Stimulated activated CD4-positive, alpha-beta T cell treated with anti-CD3 and anti-CD28 coated beads, TNF-alpha, amount 100 ng/mL, for 24 hours (primary cell): ENCODE measurements around the gene SOCS3.

Experiments
- DNase-seq, 3 experiments: peaks; one replicate each; pipeline ENCODE4 v3.0.0-alpha.2; 2020; ENCODE audit warnings: low read depth in 3 of 3

SOCS3 gene

GRCh38 chr17:78367193-78367592 lies 7.3 kb upstream of the SOCS3 start:
- no peak for DNase-seq

DNA sequence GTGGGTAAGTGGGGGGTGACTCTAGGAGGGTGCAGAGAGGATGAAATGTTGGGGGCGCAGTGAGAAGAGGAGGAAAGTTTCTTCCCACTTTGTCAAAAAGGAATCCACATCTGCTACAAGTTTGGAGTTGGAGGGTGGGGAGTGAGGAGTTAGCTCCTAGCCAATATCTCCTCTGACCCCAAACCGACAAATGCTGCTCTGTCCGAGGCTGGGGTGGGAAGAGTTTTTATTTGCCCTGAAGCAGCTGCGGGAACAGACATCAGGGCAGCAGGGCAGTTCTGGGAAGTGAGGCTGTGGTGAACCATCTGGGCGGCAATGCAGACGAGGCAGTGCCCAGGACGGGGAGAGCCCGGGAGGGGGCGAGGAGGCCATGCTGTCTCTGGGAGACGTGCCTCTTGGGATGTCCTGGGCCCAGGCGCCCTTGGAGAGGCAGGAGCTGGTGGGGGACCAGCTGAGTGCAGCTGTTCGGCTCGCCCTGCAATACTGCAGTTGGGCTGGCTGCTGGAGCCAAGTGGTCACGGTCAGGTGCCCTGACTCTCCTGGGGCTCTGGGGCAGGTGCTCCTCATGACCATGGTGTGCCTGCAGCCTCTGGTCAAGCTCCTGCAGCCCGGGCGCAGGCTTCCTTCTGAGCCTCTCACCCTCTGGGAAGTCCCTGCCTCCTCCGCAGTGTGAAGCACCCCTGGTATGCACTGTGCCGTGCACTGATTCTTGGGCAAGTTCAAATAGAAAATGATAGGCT lies 6.4 kb upstream of the SOCS3 start:
- DNase-seq: no peak

GRCh38 chr17:78365561-78366108 lies 5.8 kb upstream of the SOCS3 start:
- DNase-seq: no peak

DNA sequence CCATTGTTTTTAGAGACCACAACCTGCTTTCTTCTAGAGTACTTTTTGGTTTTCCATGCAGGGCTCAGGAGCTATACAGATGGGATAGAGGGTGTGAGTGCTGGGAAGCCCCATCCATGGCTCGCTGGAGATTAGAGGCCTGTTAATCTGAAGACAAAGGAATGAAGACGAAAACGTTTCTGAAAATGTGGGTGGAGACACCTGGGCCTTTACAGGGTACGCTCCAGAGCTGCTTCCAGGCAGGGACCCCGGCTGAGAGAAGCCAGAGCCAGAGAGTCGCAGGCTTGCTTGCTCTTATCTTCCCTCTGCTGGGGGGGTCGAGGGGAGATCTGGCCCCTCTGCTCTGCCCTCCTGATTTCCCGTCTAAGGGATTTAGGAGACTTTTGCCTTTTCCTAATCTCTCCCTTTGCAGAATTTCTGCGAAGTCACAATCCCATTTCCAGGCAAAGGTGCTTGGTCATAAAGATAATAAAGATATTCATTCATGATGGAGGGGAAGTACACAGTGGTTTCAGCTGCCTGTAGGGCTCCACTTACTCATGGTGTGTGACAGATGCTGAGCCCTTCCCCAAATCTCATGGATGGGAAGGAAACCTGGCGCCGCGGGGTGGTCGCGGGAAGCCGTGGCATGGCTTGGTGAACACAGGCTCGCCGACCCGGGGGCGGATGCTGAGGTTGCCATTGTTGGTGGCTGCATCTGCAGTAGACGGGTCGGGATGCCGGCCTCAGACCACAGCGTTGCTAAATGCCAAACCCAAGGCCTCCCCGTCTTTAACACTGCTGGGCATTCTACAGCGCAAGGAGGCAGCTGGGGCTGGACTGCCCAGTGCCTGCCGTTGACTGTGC lies 4.8 kb upstream of the SOCS3 start:
- DNase-seq: no peak

DNA sequence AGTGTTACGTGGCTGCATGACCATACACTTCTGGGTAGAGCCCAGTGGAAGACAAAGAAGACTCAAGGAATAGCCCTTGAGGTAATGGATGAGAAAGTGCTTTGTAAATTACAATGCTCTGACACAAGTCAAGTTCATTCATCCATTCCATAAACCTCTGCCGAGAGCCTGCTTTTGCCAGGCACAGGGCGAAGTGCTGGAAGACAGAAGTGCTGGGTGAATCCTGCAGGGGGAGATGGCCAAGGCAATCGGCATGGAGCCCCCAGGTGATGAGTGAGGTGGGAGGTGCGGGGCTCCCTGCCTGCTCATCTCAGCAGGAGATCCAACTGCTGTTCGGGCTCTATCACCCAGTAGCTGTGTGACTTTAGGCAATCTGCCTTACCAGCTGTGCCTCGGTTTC lies 2.8 kb upstream of the SOCS3 start:
- no peak for DNase-seq

DNA sequence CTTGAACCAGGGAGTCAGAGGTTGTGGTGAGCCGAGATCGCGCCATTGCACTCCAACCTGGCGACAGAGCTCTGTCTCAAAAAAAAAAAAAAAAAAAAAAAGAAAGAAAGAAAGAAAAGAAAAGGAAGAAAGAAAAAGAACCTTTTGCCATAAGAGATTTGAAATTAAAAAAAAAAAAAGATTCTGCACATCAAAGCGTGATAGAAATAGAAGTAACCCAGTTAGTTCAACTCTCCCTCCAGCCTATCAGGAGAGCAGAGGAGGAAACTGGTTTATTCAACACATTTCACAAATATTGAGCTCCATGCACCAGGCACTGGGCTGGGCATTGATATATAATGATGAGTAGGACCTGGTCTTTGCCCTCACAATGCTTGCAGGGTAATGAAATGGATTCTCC lies 2.4 kb upstream of the SOCS3 start:
- DNase-seq: no peak

GRCh38 chr17:78361225-78361701 lies 1.4 kb upstream of the SOCS3 start:
- no peak for DNase-seq

GRCh38 chr17:78360371-78361224 lies 721 bp upstream of the SOCS3 start:
- DNase-seq: peak; percentile 84 to 94 (median 87)

DNA sequence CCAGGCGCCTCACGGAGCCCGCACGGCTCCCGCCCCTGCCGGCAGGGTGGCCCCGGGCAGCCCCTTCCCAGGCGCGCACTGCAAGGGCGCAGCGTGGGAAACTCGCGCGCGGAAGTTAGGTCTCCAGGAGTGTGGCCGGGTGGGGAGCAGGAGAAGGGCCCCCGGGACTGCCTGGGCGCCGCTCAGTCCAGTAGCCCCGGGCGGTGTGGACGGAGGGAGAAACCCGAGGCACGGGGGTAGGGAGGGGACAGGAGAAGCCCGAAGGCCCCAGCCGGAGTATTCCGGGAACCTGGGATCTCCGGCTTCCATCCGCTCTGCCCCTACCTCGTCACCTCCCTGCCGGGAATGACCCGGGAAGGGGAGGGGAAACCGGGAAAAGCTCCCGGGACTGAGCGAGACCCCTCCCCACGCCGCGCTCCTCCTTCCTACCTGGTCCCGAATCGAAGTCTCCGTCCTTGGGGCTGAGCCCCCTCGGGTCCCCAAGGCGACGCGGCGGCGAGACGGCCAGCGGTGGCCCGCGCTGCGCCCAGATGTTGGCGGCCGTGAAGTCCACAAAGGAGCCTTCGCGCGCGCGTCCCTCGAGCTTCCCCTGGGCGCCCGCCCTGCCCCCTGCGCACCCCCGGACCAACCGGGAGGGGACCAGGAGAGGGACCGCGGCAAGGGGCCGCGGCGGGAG lies 418 bp downstream of the SOCS3 start:
- DNase-seq: peak in 1 of 3 experiments; percentile 36

- DNase-seq: peak in 1 of 3 experiments; percentile 35
Observed at GRCh38 chr17:78358538-78359320, 1.1 kb downstream of the SOCS3 start.

GRCh38 chr17:78357672-78358537 lies 2.0 kb downstream of the SOCS3 start:
- no peak for DNase-seq

- DNase-seq: no peak
Observed at GRCh38 chr17:78357177-78357586, 2.7 kb downstream of the SOCS3 start.

- DNase-seq: peak; percentile 76 to 90 (median 89)
Observed at GRCh38 chr17:78356101-78356713, 3.7 kb downstream of the SOCS3 start.

DNA sequence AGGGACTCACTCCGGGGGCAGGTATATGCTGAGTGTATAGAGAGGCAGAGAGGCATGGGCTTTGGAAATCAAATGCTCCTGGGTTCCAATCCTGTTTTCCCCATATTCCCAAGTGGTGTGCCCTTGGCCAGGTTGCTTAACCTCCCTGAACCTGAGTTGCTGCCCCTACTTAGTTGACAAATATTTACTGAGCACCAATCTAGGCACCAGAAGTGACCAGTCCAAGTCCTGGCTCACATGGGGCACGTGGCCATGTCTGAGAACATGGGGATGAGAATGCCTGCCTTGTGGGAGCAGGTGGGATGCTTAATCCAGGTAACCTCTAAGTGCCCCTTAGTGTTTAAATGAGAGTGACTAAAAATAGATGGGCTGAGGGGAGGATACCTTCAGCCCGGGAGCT lies 4.2 kb downstream of the SOCS3 start:
- no peak for DNase-seq

DNA sequence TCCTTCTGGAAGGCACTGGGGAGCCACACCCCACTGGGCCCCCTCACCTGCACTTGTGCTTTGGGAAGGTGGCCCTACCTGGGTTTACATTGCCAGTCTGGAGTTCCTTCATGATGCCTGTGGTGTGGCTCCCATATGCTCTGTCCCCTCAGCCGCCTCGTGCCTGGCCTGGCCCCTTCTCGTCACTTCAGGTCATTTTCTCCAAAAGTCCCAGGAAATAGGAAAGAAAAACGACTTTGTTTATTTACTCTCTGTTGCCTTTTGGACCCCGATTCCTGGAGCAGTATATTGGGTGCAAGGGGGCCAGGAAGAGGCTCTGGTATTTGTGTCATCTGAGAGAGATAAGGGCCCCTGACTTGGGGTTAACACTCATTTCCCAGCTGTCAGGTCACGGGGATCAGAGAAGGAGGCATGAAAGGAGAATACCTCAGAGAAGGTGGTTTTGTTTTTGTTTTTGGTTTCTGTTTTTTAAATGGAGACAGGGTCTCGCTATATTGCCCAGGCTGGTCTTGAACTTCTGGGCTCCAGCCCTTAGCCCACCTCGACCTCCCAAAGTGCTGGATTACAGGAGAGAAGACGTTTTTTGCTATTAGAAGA lies 4.7 kb downstream of the SOCS3 start:
- no peak for DNase-seq

DNA sequence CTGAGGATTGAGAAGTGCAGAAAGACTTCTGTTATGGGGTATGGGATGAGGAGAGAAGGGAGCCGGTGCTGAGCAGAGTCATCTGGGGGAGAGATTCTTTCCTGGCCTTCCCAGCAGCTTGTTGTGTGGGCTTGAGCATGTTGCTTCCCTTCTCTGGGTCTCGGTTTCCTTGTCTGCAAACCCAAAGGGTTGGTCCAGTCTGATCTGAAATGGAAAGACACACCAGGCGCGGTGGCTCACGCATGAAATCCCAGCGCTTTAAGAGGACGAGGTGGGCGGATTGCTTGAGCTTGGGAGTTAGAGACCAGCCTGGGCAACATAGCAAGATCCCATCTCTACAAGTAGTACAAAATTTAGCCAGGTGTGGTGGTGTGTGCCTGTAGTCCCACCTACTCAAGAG lies 6.0 kb downstream of the SOCS3 start:
- DNase-seq: no peak

DNA sequence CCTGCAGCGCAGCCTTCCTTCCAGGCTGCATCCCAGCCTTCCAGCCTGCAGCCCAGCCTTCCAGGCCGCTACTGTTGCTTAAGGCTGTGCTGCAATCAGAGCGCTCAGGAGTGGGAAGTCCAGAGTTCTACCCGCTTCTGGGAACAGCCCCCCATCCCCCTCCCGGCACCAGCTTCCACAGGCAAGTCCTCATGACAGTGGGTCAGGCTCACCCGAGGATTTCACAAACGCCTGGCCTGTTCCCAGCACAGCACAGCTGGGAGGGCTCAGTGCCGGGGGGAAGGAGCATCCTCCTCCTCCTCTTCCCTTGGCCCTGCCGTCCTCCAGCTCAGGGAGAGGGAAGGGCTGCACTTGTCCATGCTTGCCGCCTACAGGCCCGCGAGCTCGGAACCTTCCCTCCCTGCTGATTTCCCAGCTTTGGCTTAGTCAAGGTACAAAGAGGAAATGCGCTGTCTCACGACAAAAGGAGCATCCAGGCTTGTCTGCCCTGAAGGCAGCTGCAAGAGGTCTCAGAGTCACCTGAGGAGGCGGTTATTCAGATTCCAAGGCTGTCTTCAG lies 8.3 kb downstream of the SOCS3 start:
- DNase-seq: no peak
